KMS-11 (cell line): Measurements from ENCODE around the gene GPAT3.
"Not testable (repeated sequence)": the region's sequence is repeated elsewhere in the genome, so short reads cannot be mapped to it uniquely, and the experiment has no call there.

Experiments used
- H2AFZ ChIP-seq: fragments of 200-600 bp; sonication (generic); 2 replicates; pipeline ENCODE4 v1.6.1; 2016; ENCODE audit warnings: antibody characterized with exemption, mixed run types, low read depth
- H3K27ac ChIP-seq: fragments of 200-600 bp; sonication (generic); 2 replicates; pipeline ENCODE4 v1.6.1; 2016; ENCODE audit warnings: mild to moderate bottlenecking, mixed run types
- H3K27me3 ChIP-seq: fragments of 200-600 bp; sonication (generic); 2 replicates; pipeline ENCODE4 v1.6.1; 2017; ENCODE audit warnings: mild to moderate bottlenecking, low read depth, mixed run types, moderate library complexity; ENCODE audit not compliant: insufficient read depth
- H3K36me3 ChIP-seq: fragments of 200-600 bp; sonication (generic); 2 replicates; pipeline ENCODE4 v1.6.1; 2017; ENCODE audit warnings: mild to moderate bottlenecking, mixed run types; ENCODE audit not compliant: insufficient read depth
- H3K4me1 ChIP-seq: fragments of 200-600 bp; sonication (generic); 2 replicates; pipeline ENCODE4 v1.6.1; 2016; ENCODE audit warnings: mild to moderate bottlenecking, low read depth, mixed run types; ENCODE audit not compliant: poor library complexity, severe bottlenecking
- H3K4me2 ChIP-seq: fragments of 200-600 bp; sonication (generic); 2 replicates; pipeline ENCODE4 v1.7.0; 2016; ENCODE audit warnings: mild to moderate bottlenecking, mixed run types
- H3K4me3 ChIP-seq: fragments of 200-600 bp; sonication (generic); IDR thresholded peaks from 2 replicates; pipeline ENCODE4 v1.6.1; 2017; ENCODE audit warnings: low read depth, low read length, mixed read lengths; ENCODE audit not compliant: insufficient read depth
- H3K79me2 ChIP-seq: fragments of 200-600 bp; sonication (generic); 2 replicates; pipeline ENCODE4 v1.6.1; 2016; ENCODE audit warnings: low read depth, mixed run types; ENCODE audit not compliant: insufficient read depth
- H3K9ac ChIP-seq: fragments of 200-600 bp; sonication (generic); 2 replicates; pipeline ENCODE4 v1.6.1; 2016; ENCODE audit warnings: mild to moderate bottlenecking, mixed run types
- H4K20me1 ChIP-seq: fragments of 200-600 bp; sonication (generic); 2 replicates; pipeline ENCODE4 v1.6.1; 2016; ENCODE audit warnings: mild to moderate bottlenecking, mixed run types; ENCODE audit not compliant: insufficient read depth
- CTCF ChIP-seq: fragments of 200-600 bp; sonication (generic); conservative IDR thresholded peaks from 2 replicates; pipeline ENCODE4 v1.6.1; 2017; ENCODE audit warnings: low read depth, mild to moderate bottlenecking, antibody characterized with exemption, low read length, moderate library complexity, mixed read lengths

Gene GPAT3

GRCh38 chr4:83498187-83498586 lies 37.7 kb upstream of the GPAT3 start:
- H3K36me3 ChIP-seq = no peaks in the 10 kb centered on the region
- no peak overlapping the region for H3K4me2 ChIP-seq
- no peak for TF ChIP-seq CTCF
- H3K27ac ChIP-seq = no peak overlapping the region
- no peak overlapping the region for H2AFZ ChIP-seq
- no peaks in the 10 kb centered on the region for H3K27me3 ChIP-seq
- H3K79me2 ChIP-seq = no peaks in the 10 kb centered on the region
- no peaks in the 10 kb centered on the region for H3K4me1 ChIP-seq
- no peaks in the 10 kb centered on the region for H4K20me1 ChIP-seq
- no peak overlapping the region for H3K4me3 ChIP-seq
- no peak overlapping the region for H3K9ac ChIP-seq

GRCh38 chr4:83501671-83502070 lies 34.2 kb upstream of the GPAT3 start:
- H2AFZ ChIP-seq, H3K4me3 ChIP-seq, H3K27me3 ChIP-seq, H3K9ac ChIP-seq, H3K4me2 ChIP-seq, H4K20me1 ChIP-seq, H3K79me2 ChIP-seq, H3K4me1 ChIP-seq, H3K27ac ChIP-seq, H3K36me3 ChIP-seq: not testable (repeated sequence)

- H4K20me1 ChIP-seq = no peaks in the 10 kb centered on the region
- H2AFZ ChIP-seq = no peak overlapping the region
- H3K4me2 ChIP-seq = no peak overlapping the region
Observed at GRCh38 chr4:83503974-83504373, 31.9 kb upstream of the GPAT3 start.

GRCh38 chr4:83504503-83504902 lies 31.4 kb upstream of the GPAT3 start:
- Histone ChIP-seq H4K20me1 (no peaks in the 10 kb centered on the region), H3K4me1 (no peaks in the 10 kb centered on the region), H2AFZ (no peak overlapping the region), H3K4me2 (no peak overlapping the region), H3K9ac (no peak overlapping the region), H3K36me3 (no peaks in the 10 kb centered on the region), H3K4me3 (no peak overlapping the region), H3K79me2 (no peaks in the 10 kb centered on the region), H3K27ac (no peak overlapping the region), H3K27me3 (no peaks in the 10 kb centered on the region)
- no peak for TF ChIP-seq CTCF

More at GRCh38 chr4:83503974-83504373, 31.9 kb upstream of the GPAT3 start:
- no peaks in the 10 kb centered on the region for H3K79me2 ChIP-seq
- no peaks in the 10 kb centered on the region for H3K27me3 ChIP-seq
- no peak overlapping the region for H3K4me3 ChIP-seq
- H3K27ac ChIP-seq = no peak overlapping the region
- H3K4me1 ChIP-seq = no peaks in the 10 kb centered on the region
- no peaks in the 10 kb centered on the region for H3K36me3 ChIP-seq
- TF ChIP-seq CTCF = no peak
- H3K9ac ChIP-seq = no peak overlapping the region

GRCh38 chr4:83504996-83505395 lies 30.9 kb upstream of the GPAT3 start:
- Histone ChIP-seq H3K4me3 (no peak overlapping the region), H3K4me1 (no peaks in the 10 kb centered on the region), H4K20me1 (no peaks in the 10 kb centered on the region), H3K27me3 (no peaks in the 10 kb centered on the region), H3K27ac (no peak overlapping the region), H3K4me2 (no peak overlapping the region), H3K9ac (no peak overlapping the region), H3K79me2 (no peaks in the 10 kb centered on the region), H2AFZ (no peak overlapping the region), H3K36me3 (no peaks in the 10 kb centered on the region)
- TF ChIP-seq CTCF = no peak
